ENCODE data around the gene FZD10.
A peak's percentile ranks its signal among the peaks of the same experiment; 100 is the strongest.

Gene FZD10

DNA sequence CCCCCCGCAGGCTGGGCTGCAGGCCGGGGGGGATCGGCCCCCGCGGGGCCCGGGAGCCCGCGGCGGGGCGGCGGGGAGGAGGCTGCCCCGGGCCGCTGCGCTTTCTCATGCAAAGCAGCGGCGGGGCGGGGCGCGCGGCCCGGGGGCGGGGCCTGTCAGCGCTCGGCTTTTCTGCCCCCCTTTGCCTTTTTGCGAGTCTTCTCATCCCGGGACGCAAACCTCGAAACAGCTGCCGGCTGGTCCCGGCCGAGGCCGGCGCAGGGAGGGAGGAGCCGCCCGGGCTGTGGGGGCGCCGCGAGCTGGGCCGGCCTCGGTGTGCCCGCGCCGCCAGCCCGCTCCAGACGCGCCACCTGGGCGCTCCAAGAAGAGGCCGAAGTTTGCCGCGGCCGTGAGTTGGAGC is at the start of gene FZD10:
FZD10 (plus strand) TSS at position 198 of the 400 bp plus-strand sequence. CDS start 479 bp downstream, outside the sequence.
- DNase-seq (ENCODE audit: low spot score) = peak; percentile 69

- no peak for DNase-seq (ENCODE audit: low spot score)
Measured at GRCh38 chr12:130114952-130115351, 47.3 kb upstream of the FZD10 start.

DNA sequence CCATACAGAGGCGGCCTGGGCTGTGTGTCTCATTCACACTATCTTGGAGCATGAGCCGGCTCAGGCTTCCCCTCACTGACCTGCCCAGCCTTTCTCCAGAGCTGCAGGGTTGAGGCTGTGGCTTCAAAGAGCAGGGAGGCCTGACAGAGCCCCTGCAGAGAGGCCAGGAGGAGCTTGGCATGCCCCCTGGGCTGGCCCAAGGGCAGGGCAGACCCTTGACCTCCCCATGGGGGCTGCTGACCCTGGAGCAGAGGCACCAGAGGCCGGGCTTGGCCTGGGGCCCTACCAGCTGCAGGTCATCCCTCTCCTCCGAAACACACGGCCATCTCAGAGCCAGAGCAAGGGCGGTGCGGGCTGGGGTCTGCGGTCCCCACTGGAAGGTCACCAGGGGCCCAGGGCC is 46.6 kb upstream of the FZD10 start:
- DNase-seq (ENCODE audit: low spot score) = no peak

DNA sequence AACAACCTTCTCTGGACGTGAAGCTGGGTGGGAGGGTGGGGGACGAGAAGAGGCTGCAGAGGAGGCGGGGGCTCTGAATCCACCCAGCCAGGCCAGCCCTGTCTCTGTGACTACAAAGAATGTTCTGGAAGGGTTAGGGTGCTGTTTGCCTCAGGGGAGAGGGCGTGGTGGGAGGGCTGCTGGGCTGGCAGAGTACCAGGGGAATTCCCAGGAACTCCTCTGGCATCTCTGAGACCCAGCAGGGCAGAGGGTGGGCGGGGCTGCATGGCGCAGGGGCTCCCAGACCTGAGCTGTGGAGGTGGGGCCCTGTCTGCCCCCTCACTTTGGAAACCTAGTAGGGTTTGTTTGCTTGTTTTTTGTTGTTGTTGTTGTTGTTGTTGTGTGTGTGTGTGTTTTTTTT is 45.5 kb upstream of the FZD10 start:
- no peak for DNase-seq (ENCODE audit: low spot score)

- DNase-seq (ENCODE audit: low spot score) = no peak
Measured at GRCh38 chr12:130117233-130117632, 45.0 kb upstream of the FZD10 start.

DNA sequence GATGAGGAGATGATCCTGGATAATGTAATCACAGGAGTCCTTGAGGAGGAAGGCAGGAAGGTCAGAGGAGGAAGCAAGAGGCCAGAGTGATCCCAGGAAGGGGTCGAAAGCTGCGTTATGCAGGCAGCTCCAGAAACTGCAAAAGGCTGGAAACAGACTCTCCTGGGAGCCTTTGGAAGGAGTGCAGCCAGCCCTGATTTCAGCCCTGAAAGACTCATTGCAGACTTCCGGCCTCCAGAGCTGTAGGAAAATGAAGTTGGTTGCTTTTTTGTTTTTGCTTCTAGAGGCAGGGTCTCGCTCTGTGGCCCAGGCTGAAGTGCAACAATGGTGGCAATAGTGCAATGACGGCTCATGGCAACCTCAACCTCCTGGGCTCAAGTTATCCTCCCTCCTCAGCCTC is 44.6 kb upstream of the FZD10 start:
- no peak for DNase-seq (ENCODE audit: low spot score)

- DNase-seq (ENCODE audit: low spot score) = no peak
Measured at GRCh38 chr12:130118181-130118580, 44.1 kb upstream of the FZD10 start.

- no peak for DNase-seq (ENCODE audit: low spot score)
Measured at GRCh38 chr12:130119241-130119861, 42.9 kb upstream of the FZD10 start.

GRCh38 chr12:130120012-130120805 is 42.1 kb upstream of the FZD10 start:
- no peak for DNase-seq (ENCODE audit: low spot score)

DNA sequence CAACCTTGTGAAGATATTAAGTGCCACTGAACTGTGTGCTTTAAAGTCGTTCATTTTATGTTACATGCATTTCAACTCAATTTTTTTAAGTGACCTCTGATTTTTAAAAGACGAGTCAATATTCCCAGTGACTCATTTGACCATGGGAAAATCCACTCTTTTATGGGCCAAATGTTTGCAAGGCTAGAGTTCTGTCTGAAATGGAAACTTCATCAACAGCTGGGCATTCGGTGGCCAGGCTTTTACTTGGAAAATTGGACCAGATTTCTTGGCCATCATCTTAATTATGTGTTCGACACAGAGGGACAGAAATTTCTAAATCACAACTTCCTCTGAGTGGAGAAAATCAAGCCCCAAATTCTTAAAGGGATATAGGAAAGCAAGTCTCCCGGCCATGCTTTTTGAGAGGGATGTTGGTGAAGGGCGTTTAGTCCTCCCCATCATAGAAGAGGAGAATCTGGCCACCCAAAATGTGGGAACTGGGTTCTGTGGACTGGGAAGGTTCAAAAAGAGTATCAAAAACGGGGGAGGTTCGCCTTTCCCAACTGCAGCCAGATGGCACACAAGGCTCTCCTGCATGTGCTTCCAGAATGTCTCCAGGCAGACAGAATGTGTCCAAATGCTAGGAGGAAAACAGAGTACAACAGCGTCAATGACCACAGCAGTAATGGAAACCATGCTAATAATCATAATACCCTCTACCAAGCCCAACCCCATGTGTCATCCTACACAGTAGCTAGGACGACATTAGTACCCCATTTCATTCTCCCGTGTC is 40.9 kb upstream of the FZD10 start:
- no peak for DNase-seq (ENCODE audit: low spot score)

GRCh38 chr12:130122356-130122755 is 39.9 kb upstream of the FZD10 start:
- DNase-seq (ENCODE audit: low spot score) = no peak

GRCh38 chr12:130124106-130124505 is 38.2 kb upstream of the FZD10 start:
- DNase-seq (ENCODE audit: low spot score) = no peak

- no peak for DNase-seq (ENCODE audit: low spot score)
Measured at GRCh38 chr12:130124605-130125244, 37.5 kb upstream of the FZD10 start.

- no peak for DNase-seq (ENCODE audit: low spot score)
Measured at GRCh38 chr12:130126023-130126432, 36.2 kb upstream of the FZD10 start.

GRCh38 chr12:130127532-130127911 is 34.7 kb upstream of the FZD10 start:
- no peak for DNase-seq (ENCODE audit: low spot score)

- DNase-seq (ENCODE audit: low spot score) = no peak
Measured at GRCh38 chr12:130127912-130128789, 34.1 kb upstream of the FZD10 start.

- DNase-seq (ENCODE audit: low spot score) = no peak
Measured at GRCh38 chr12:130128790-130129735, 33.2 kb upstream of the FZD10 start.

DNA sequence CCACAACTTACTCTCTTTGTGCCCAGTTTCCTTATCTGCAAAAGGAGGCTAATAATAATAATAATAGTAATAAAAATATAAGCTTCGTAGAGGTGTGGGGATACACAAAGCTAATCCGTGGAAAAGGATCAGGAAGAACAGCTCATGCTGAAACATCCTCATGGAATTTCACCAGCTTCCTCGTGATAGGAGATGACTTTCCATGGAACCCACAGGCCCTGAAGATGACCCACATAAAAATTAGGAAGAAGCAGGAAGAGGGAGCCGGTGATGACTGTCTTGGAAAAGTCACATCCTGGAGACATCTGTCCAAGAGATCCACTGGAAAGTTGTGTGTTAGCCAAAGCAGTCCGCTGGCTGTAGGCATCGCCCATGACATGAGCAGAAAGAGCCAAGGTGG is 31.9 kb upstream of the FZD10 start:
- DNase-seq (ENCODE audit: low spot score) = no peak

- no peak for DNase-seq (ENCODE audit: low spot score)
Measured at GRCh38 chr12:130131025-130131424, 31.2 kb upstream of the FZD10 start.

DNA sequence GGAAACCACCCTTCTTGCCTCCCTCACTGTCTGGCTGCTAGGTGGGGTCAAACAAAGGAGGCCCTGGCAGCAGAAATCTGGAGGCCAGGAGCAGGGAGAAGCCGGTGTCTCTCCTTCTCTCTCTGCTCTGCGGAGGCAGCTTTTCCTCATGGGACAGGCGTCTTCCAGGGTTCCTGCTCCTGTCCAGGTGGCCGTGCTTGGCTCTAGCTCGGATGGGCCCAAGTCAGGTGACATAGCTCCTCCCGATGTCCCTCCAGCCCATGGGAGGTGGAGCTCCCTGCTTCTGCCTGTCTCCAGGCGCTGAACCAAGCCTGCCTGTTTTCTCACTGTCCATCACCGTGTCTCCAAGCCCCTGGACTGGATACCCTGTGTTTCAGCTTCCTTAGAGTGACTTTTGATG is 30.5 kb upstream of the FZD10 start:
- no peak for DNase-seq (ENCODE audit: low spot score)
